SK-N-SH (cell line): Measurements from ENCODE around the gene CHST11. TPM values are rescaled to one million over a fixed set of nuclear protein-coding genes. Genes with fewer than 3 reads are reported as not detected.

Source experiments
- CTCF ChIA-PET: fragments of 300-600, 350-600 bp; formaldehyde crosslinking; extraction: SDS; loops from one replicate; lab custom pipeline; 2021; lab: Yijun Ruan, JAX
- POLR2A ChIA-PET: fragments of 350-600 bp; sonication (Branson Sonifier 250); formaldehyde crosslinking; extraction: SDS; loops from one replicate; lab custom pipeline; 2020; ENCODE audit warnings: antibody characterized with exemption, inconsistent platforms; lab: Yijun Ruan, JAX
- DNase-seq: peaks from one replicate; pipeline ENCODE4 v3.0.0; 2012
- H2AFZ ChIP-seq: fragments of 200-600 bp; sonication (generic); 2 replicates; pipeline ENCODE4 v1.8.1; 2016; ENCODE audit warnings: antibody characterized with exemption, mild to moderate bottlenecking, low read depth
- H3F3A ChIP-seq: fragments of 200-600 bp; sonication (generic); replicated peaks from 2 replicates; pipeline ENCODE3; 2016; ENCODE audit warnings: antibody characterized with exemption, mild to moderate bottlenecking; ENCODE audit not compliant: insufficient read depth
- H3K27ac ChIP-seq, 2 experiments: fragments of 200-500 bp in 1 of 2; fragments of 200-600 bp in 1 of 2; sonication (Bioruptor generic) in 1 of 2; sonication (generic), shearing (Covaris generic) in 1 of 2; 2 replicates each; pipeline versions ENCODE4 v1.5.1 to v1.6.1; 2014 to 2016; ENCODE audit warnings: low read depth in 2 of 2, inconsistent platforms in 1 of 2, low read length in 1 of 2, mild to moderate bottlenecking in 1 of 2, mixed read lengths in 1 of 2
- H3K27me3 ChIP-seq: fragments of 200-600 bp; sonication (generic), shearing (Covaris generic); 2 replicates; pipeline ENCODE4 v1.6.1; 2016; ENCODE audit warnings: mixed run types; ENCODE audit not compliant: insufficient read depth
- H3K36me3 ChIP-seq, 2 experiments: fragments of 200-500 bp in 1 of 2; fragments of 200-600 bp in 1 of 2; sonication (Bioruptor generic) in 1 of 2; sonication (generic) in 1 of 2; replicated peaks in 1 of 2; 2 replicates each; pipeline versions ENCODE3 to v1.5.1; 2014 to 2016; ENCODE audit warnings: low read length in 1 of 2, mild to moderate bottlenecking in 1 of 2; ENCODE audit not compliant: insufficient read depth in 2 of 2, control insufficient read depth in 1 of 2
- H3K4me1 ChIP-seq, 2 experiments: fragments of 200-500 bp in 1 of 2; fragments of 200-600 bp in 1 of 2; sonication (Bioruptor generic) in 1 of 2; sonication (generic), shearing (Covaris generic) in 1 of 2; 2 replicates each; pipeline versions ENCODE4 v1.5.1 to v1.6.1; 2014 to 2016; ENCODE audit warnings: low read depth in 1 of 2, low read length in 1 of 2, mixed run types in 1 of 2; ENCODE audit not compliant: insufficient read depth in 2 of 2, control insufficient read depth in 1 of 2
- H3K4me2 ChIP-seq: fragments of 200-600 bp; sonication (generic), shearing (Covaris generic); 2 replicates; pipeline ENCODE4 v1.6.1; 2017; ENCODE audit warnings: mixed run types
- H3K4me3 ChIP-seq, 2 experiments: fragments of 200-500 bp in 1 of 2; fragments of 200-600 bp in 1 of 2; sonication (Bioruptor generic) in 1 of 2; sonication (generic), shearing (Covaris generic) in 1 of 2; 2 replicates each; pipeline versions ENCODE4 v1.5.1 to v1.8.1; 2014 to 2016; ENCODE audit warnings: low read depth in 2 of 2, inconsistent platforms in 1 of 2, low read length in 1 of 2, mild to moderate bottlenecking in 1 of 2, mixed read lengths in 1 of 2, moderate library complexity in 1 of 2
- H3K79me2 ChIP-seq: fragments of 200-600 bp; sonication (generic); 2 replicates; pipeline ENCODE4 v1.8.1; 2017; ENCODE audit warnings: mild to moderate bottlenecking; ENCODE audit not compliant: insufficient read depth
- H3K9ac ChIP-seq: fragments of 200-600 bp; sonication (generic); 2 replicates; pipeline ENCODE4 v1.6.1; 2017; ENCODE audit warnings: mixed run types
- H3K9me2 ChIP-seq: fragments of 200-600 bp; sonication (generic); 2 replicates; pipeline ENCODE4 v1.6.1; 2017; ENCODE audit warnings: mixed run types
- H3K9me3 ChIP-seq: fragments of 200-600 bp; sonication (generic); 2 replicates; pipeline ENCODE4 v1.6.1; 2017; ENCODE audit warnings: mixed run types, mild to moderate bottlenecking, moderate library complexity
- H4K20me1 ChIP-seq: fragments of 200-600 bp; sonication (generic); 2 replicates; pipeline ENCODE4 v1.6.1; 2017; ENCODE audit warnings: mild to moderate bottlenecking, mixed run types; ENCODE audit not compliant: insufficient read depth
- CHD2 ChIP-seq: fragments of 150-350 bp; IDR thresholded peaks from 2 replicates; pipeline ENCODE4 v1.6.1; 2018; ENCODE audit warnings: low read length; ENCODE audit not compliant: partially characterized antibody
- ELF1 ChIP-seq: IDR thresholded peaks from 2 replicates; pipeline ENCODE4 v1.4.0; 2012
- FOSL2 ChIP-seq: IDR thresholded peaks from 2 replicates; pipeline ENCODE4 v1.4.0; 2012; ENCODE audit warnings: low read depth, mild to moderate bottlenecking, moderate library complexity, borderline replicate concordance
- FOXJ3 ChIP-seq: sonication (generic); formaldehyde crosslinking; IDR thresholded peaks from 2 replicates; pipeline ENCODE4 v1.5.1; 2020; ENCODE audit warnings: mild to moderate bottlenecking, missing genetic modification reagents
- MXI1 ChIP-seq: IDR thresholded peaks from 2 replicates; pipeline ENCODE4 v1.6.1; 2012; ENCODE audit warnings: mild to moderate bottlenecking, low read depth, low read length, improper control_type of control experiment
- NFIC ChIP-seq: IDR thresholded peaks from 2 replicates; pipeline ENCODE4 v1.4.0; 2012; ENCODE audit warnings: borderline replicate concordance
- POLR2AphosphoS5 ChIP-seq: IDR thresholded peaks from 2 replicates; pipeline ENCODE4 v1.6.1; 2012; ENCODE audit warnings: low read depth, low read length
- RFX5 ChIP-seq: IDR thresholded peaks from 2 replicates; pipeline ENCODE4 v1.6.1; 2012; ENCODE audit warnings: mild to moderate bottlenecking, improper control_type of control experiment, low read length
- SMC3 ChIP-seq: IDR thresholded peaks from 2 replicates; pipeline ENCODE4 v1.6.1; 2012; ENCODE audit warnings: low read depth, low read length, improper control_type of control experiment
- TAF1 ChIP-seq: IDR thresholded peaks from 2 replicates; pipeline ENCODE4 v1.6.1; 2012; ENCODE audit warnings: low read depth, mild to moderate bottlenecking, low read length, moderate library complexity, borderline replicate concordance
- TCF12 ChIP-seq: IDR thresholded peaks from 2 replicates; pipeline ENCODE4 v1.4.0; 2012
- WGBS: methylation state at CpG from one replicate; pipeline ENCODE4 v1.1.6; 2017; ENCODE audit warnings: low lambda C conversion rate; 5-methylcytosine and 5-hydroxymethylcytosine counted together
- polyA plus RNA-seq, 3 experiments: library from polyadenylated mRNA; depleted of rRNA; stranded (reverse); fragments of >200 nt; gene quantifications; 2 replicates each; pipeline ENCODE4 v1.2.3, GENCODE V29; 2012
- TF ChIP-seq, protein P1 (sequence below): IDR thresholded peaks from 2 replicates; pipeline ENCODE4 v1.6.1; 2012; ENCODE audit warnings: mild to moderate bottlenecking, low read depth, low read length, moderate library complexity
- TF ChIP-seq, protein P2 (sequence below): fragments of 150-350 bp; IDR thresholded peaks from 2 replicates; pipeline ENCODE4 v1.6.1; 2016; ENCODE audit warnings: mild to moderate bottlenecking, low read depth, low read length
- TF ChIP-seq, protein P3 (sequence below): fragments of 200-600 bp; sonication (generic); IDR thresholded peaks from 2 replicates; pipeline ENCODE4 v1.6.1; 2017; ENCODE audit warnings: antibody characterized with exemption, mild to moderate bottlenecking, moderate library complexity

CHST11 gene
- polyA plus RNA-seq, 1 of the 3 experiments (the other 2 are of a cell fraction) = 18.6 TPM

DNA sequence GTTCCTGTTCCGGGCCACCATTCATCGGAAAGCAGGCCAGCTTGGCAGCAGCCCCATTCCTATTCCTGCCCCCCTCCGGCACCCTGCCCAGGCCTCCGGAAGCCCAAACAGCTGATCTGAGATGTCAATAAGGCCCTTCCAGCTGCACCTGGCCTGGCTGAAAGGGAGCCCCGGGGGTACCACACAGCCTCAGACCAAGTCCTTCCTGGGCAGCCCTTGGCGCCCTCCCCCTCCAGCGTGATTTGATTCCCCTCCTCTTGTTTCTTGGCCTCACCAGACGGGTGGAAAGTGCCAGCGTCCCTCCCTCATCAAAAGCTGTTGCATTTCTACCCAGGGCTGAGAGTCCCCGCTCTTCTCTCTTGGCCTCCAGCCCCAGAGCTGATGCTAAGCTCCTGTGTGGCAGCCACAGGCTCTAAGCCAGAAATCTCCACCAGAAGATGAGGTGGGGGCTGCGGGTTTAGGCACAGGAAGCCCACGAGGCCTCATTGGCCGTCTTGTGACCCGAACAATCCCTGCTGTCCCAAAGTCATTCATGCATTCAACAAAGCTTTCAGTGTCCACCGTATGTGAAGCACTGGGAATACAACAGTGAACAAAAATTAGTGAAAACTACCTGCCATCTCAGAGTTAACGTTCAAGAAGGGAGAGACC is 285.9 kb downstream of the CHST11 start:
- Histone ChIP-seq H3K4me2 (no peak overlapping the region), H3K4me3 (no peak overlapping the region), H3F3A (no peaks in the 10 kb centered on the region), H4K20me1 (no peaks in the 10 kb centered on the region), H3K9me3 (no peaks in the 10 kb centered on the region), H3K27ac (no peak overlapping the region), H3K4me1 (peaks cover 0 to 22% of the 10 kb centered on the region in 2 experiments; a peak in 1 of 4 replicates), H3K79me2 (no peaks in the 10 kb centered on the region), H3K36me3 (no peaks in the 10 kb centered on the region), H2AFZ (no peak overlapping the region), H3K27me3 (no peaks in the 10 kb centered on the region), H3K9ac (no peak overlapping the region), H3K9me2 (no peaks in the 10 kb centered on the region)
- ChIA-PET CTCF (interaction anchor here (1.6 kb wide), 1 partner anchor 20 kb away, joined by 5 read pairs; no protein-coding TSS in a partner anchor), POLR2A (interaction anchor here (0.6 kb wide), 1 partner anchor 90 kb away, joined by 3 read pairs; no protein-coding TSS in a partner anchor)
- TF ChIP-seq MXI1 (no peak), POLR2AphosphoS5 (no peak), TCF12 (no peak), NFIC (no peak), SMC3 (no peak), RFX5 (no peak), TAF1 (no peak), ELF1 (no peak), FOSL2 (no peak), CHD2 (no peak), FOXJ3 (CRISPR knock-in tag) (no peak)
- TF ChIP-seq, protein P1, sequence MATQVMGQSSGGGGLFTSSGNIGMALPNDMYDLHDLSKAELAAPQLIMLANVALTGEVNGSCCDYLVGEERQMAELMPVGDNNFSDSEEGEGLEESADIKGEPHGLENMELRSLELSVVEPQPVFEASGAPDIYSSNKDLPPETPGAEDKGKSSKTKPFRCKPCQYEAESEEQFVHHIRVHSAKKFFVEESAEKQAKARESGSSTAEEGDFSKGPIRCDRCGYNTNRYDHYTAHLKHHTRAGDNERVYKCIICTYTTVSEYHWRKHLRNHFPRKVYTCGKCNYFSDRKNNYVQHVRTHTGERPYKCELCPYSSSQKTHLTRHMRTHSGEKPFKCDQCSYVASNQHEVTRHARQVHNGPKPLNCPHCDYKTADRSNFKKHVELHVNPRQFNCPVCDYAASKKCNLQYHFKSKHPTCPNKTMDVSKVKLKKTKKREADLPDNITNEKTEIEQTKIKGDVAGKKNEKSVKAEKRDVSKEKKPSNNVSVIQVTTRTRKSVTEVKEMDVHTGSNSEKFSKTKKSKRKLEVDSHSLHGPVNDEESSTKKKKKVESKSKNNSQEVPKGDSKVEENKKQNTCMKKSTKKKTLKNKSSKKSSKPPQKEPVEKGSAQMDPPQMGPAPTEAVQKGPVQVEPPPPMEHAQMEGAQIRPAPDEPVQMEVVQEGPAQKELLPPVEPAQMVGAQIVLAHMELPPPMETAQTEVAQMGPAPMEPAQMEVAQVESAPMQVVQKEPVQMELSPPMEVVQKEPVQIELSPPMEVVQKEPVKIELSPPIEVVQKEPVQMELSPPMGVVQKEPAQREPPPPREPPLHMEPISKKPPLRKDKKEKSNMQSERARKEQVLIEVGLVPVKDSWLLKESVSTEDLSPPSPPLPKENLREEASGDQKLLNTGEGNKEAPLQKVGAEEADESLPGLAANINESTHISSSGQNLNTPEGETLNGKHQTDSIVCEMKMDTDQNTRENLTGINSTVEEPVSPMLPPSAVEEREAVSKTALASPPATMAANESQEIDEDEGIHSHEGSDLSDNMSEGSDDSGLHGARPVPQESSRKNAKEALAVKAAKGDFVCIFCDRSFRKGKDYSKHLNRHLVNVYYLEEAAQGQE = no peak
- TF ChIP-seq, protein P2, sequence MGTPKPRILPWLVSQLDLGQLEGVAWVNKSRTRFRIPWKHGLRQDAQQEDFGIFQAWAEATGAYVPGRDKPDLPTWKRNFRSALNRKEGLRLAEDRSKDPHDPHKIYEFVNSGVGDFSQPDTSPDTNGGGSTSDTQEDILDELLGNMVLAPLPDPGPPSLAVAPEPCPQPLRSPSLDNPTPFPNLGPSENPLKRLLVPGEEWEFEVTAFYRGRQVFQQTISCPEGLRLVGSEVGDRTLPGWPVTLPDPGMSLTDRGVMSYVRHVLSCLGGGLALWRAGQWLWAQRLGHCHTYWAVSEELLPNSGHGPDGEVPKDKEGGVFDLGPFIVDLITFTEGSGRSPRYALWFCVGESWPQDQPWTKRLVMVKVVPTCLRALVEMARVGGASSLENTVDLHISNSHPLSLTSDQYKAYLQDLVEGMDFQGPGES = no peak
- TF ChIP-seq, protein P3, sequence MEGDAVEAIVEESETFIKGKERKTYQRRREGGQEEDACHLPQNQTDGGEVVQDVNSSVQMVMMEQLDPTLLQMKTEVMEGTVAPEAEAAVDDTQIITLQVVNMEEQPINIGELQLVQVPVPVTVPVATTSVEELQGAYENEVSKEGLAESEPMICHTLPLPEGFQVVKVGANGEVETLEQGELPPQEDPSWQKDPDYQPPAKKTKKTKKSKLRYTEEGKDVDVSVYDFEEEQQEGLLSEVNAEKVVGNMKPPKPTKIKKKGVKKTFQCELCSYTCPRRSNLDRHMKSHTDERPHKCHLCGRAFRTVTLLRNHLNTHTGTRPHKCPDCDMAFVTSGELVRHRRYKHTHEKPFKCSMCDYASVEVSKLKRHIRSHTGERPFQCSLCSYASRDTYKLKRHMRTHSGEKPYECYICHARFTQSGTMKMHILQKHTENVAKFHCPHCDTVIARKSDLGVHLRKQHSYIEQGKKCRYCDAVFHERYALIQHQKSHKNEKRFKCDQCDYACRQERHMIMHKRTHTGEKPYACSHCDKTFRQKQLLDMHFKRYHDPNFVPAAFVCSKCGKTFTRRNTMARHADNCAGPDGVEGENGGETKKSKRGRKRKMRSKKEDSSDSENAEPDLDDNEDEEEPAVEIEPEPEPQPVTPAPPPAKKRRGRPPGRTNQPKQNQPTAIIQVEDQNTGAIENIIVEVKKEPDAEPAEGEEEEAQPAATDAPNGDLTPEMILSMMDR = no peak
- no peak for DNase-seq
- 83% methylated on average over 14 of the region's 16 CpGs for WGBS
